ENCODE data around the gene KLHL29. TPM values are rescaled to one million over a fixed set of nuclear protein-coding genes. Genes with fewer than 3 reads are reported as not detected.

Gene KLHL29
- total and polyA plus RNA-seq, 4 donors = 0.29 to 2.3 (median 0.68) TPM

GRCh38 chr2:23592898-23593751 lies 208.1 kb downstream of the KLHL29 start:
- Histone ChIP-seq H3K4me1 (ENCODE audit: control insufficient read depth in 4 of 4, insufficient read depth in 4 of 4, low read length in 3 of 4) (no peaks in the 10 kb centered on the region), H3K27me3 (ENCODE audit: control insufficient read depth in 4 of 4, insufficient read depth in 4 of 4, low read length in 3 of 4) (no peaks in the 10 kb centered on the region), H3K9ac (ENCODE audit: low read depth in 1 of 2, low read length in 2 of 2) (no peak overlapping the region), H3K9me3 (ENCODE audit: control insufficient read depth in 4 of 4, low read length in 3 of 4) (no peaks in the 10 kb centered on the region), H3K36me3 (ENCODE audit: control insufficient read depth in 4 of 4, insufficient read depth in 3 of 4, low read depth in 1 of 4, low read length in 3 of 4) (no peaks in the 10 kb centered on the region), H3K4me3 (ENCODE audit: low read depth in 1 of 3, low read length in 3 of 3) (no peak overlapping the region), H3K27ac (ENCODE audit: low read depth in 1 of 2, low read length in 2 of 2) (no peak overlapping the region)
- DNase-seq (ENCODE audit: low spot score) = no peak
- WGBS = 85% methylated on average over 12 of the region's 12 CpGs
- TF ChIP-seq ATF3 (IDR thresholded peaks at IDR 0.05) = no peak
- TF ChIP-seq FOXA1 (IDR thresholded peaks at IDR 0.05) = no peak
- TF ChIP-seq ZBTB33 (IDR thresholded peaks at IDR 0.05) = no peak
- TF ChIP-seq YY1 (IDR thresholded peaks at IDR 0.05) = no peak
- TF ChIP-seq GABPA (IDR thresholded peaks at IDR 0.05 in 1 of 2, conservative IDR thresholded peaks at IDR 0.05 in 1 of 2) = no peak
- no peak for TF ChIP-seq RAD21 (IDR thresholded peaks at IDR 0.05)
- TF ChIP-seq TAF1 (conservative IDR thresholded peaks at IDR 0.05) = no peak
- no peak for TF ChIP-seq HNF4G (IDR thresholded peaks at IDR 0.05)
- no peak for TF ChIP-seq CTCF (IDR thresholded peaks at IDR 0.05; ENCODE audit: low read depth, low read length, missing input control)
- no peak for TF ChIP-seq SP1 (IDR thresholded peaks at IDR 0.05)
- no peak for TF ChIP-seq MAX (IDR thresholded peaks at IDR 0.05)

GRCh38 chr2:23593752-23594459 lies 208.9 kb downstream of the KLHL29 start:
- Histone ChIP-seq H3K27me3 (ENCODE audit: control insufficient read depth in 4 of 4, insufficient read depth in 4 of 4, low read length in 3 of 4) (no peaks in the 10 kb centered on the region), H3K9me3 (ENCODE audit: control insufficient read depth in 4 of 4, low read length in 3 of 4) (no peaks in the 10 kb centered on the region), H3K4me3 (ENCODE audit: low read depth in 1 of 3, low read length in 3 of 3) (no peak overlapping the region), H3K27ac (ENCODE audit: low read depth in 1 of 2, low read length in 2 of 2) (no peak overlapping the region), H3K36me3 (ENCODE audit: control insufficient read depth in 4 of 4, insufficient read depth in 3 of 4, low read depth in 1 of 4, low read length in 3 of 4) (no peaks in the 10 kb centered on the region), H3K4me1 (ENCODE audit: control insufficient read depth in 4 of 4, insufficient read depth in 4 of 4, low read length in 3 of 4) (no peaks in the 10 kb centered on the region), H3K9ac (ENCODE audit: low read depth in 1 of 2, low read length in 2 of 2) (no peak overlapping the region)
- no peak for TF ChIP-seq SP1 (IDR thresholded peaks at IDR 0.05)
- TF ChIP-seq NR2F2 (IDR thresholded peaks at IDR 0.05) = no peak
- no peak for TF ChIP-seq MAX (IDR thresholded peaks at IDR 0.05)
- TF ChIP-seq YY1 (IDR thresholded peaks at IDR 0.05) = no peak
- TF ChIP-seq FOXA2 (IDR thresholded peaks at IDR 0.05) = no peak
- TF ChIP-seq RXRA (IDR thresholded peaks at IDR 0.05) = no peak
- TF ChIP-seq JUND (IDR thresholded peaks at IDR 0.05) = no peak
- TF ChIP-seq TAF1 (conservative IDR thresholded peaks at IDR 0.05) = no peak
- TF ChIP-seq EGR1 (IDR thresholded peaks at IDR 0.05; ENCODE audit: low read depth in 2 of 2) = no peak
- TF ChIP-seq HNF4G (IDR thresholded peaks at IDR 0.05) = no peak
- no peak for TF ChIP-seq CTCF (IDR thresholded peaks at IDR 0.05; ENCODE audit: low read depth, low read length, missing input control)
- TF ChIP-seq HNF4A (conservative IDR thresholded peaks at IDR 0.05) = no peak
- no peak for TF ChIP-seq ZBTB33 (IDR thresholded peaks at IDR 0.05)
- no peak for TF ChIP-seq FOXA1 (IDR thresholded peaks at IDR 0.05)
- no peak for TF ChIP-seq GABPA (IDR thresholded peaks at IDR 0.05 in 1 of 2, conservative IDR thresholded peaks at IDR 0.05 in 1 of 2)
- 73% methylated on average over 21 of the region's 21 CpGs for WGBS
- no peak for DNase-seq (ENCODE audit: low spot score)

Measured in liver (tissue), 9 donors.